Measurements from ENCODE around the gene ARHGAP12.

Gene ARHGAP12

DNA sequence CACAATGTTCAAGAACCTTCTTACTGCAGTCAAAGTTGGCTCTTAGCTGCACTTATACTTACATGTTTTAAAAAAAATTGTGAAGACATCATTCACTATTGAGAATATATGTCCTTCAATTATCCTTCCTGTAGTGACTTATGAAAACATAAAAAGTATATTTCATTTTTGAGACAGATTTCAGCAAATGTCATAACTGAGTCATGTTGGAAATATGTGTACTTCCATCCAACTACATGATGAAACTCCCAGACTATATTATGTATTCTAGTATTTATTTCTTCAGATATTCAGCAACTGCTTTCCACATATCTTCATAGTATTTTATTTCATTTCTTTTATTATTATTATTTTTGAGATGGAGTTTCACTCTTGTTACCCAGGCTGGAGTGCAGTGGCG is 160.2 kb downstream of the ARHGAP12 start:
- DNase-seq (ENCODE audit: low spot score) = no peak

DNA sequence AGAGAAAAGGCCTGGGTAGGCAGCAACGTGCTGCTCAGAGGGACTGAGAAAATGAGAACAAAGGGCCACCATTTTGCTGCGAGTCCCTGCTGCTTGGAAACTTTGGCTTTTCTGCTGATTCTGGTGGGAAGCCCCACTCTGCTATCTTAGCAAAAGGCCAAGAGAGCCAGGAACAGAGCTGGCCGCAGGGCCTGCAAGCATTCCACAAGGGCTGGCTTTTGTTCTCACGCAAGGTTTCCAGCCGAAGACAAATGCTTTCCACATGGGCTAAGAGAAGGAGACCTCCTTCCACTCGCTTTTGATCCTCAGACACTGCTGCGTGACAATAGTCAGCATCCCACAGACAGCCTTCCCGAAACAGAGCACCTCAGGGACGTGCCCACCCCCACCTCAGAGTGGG is 163.1 kb downstream of the ARHGAP12 start:
- no peak for DNase-seq (ENCODE audit: low spot score)

DNA sequence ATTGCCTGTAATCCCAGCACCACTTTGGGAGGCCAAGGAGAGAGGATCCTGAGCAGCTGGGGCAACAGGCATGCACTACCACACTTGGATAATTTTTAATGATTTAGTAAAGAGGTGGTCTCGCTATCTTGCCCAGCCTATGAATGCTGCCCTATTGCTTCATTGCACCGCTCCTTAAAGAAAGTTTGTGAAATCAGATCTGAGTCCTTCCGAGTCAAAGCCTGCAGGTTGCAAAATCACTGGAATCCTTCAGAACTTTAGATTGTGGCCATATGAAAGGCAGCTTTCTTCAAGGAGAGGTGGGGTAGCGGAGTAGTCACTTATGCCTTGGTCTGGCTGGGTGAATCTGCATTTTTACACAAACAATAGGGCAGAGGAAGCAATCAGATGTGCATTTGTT is 166.3 kb downstream of the ARHGAP12 start:
- DNase-seq (ENCODE audit: low spot score) = no peak

DNA sequence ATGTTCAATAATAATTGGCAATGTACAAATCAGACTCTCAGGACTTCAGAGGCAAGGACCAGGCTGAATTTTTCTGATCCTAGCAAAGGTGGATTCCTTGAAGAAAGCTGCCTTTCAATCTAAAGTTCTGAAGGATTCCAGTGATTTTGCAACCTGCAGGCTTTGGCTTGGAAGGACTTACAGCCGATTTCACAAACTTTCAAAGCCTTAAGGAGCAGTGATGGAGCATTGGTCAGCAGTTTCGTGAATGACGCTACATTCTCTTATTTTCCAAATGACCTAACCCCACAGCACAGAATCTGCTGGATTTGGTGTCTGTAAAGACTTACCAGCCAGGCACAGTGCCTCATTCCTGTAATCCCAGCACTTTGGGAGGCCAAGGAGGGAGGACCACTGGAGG is 167.5 kb downstream of the ARHGAP12 start:
- DNase-seq (ENCODE audit: low spot score) = no peak

DNA sequence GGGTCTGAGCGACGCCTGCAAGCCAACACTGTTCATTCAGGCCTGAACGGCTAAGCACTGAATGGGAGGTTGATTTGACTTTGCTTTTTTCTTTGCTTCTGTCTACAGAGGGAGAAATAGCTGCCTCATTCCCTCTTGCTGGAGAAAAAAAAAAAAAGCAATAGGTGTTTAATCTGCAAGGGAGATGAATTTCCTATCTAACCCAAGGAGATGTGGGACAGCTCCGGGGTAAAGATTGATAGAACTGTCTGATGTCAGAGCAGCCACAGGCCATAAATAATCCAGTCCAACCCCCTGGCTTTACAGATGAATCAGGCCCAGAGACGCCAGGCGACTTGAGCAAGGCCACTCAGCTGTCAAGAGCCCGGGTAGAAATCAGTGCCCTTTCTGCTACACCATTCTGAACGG is 168.0 kb downstream of the ARHGAP12 start:
- DNase-seq (ENCODE audit: low spot score) = no peak

DNA sequence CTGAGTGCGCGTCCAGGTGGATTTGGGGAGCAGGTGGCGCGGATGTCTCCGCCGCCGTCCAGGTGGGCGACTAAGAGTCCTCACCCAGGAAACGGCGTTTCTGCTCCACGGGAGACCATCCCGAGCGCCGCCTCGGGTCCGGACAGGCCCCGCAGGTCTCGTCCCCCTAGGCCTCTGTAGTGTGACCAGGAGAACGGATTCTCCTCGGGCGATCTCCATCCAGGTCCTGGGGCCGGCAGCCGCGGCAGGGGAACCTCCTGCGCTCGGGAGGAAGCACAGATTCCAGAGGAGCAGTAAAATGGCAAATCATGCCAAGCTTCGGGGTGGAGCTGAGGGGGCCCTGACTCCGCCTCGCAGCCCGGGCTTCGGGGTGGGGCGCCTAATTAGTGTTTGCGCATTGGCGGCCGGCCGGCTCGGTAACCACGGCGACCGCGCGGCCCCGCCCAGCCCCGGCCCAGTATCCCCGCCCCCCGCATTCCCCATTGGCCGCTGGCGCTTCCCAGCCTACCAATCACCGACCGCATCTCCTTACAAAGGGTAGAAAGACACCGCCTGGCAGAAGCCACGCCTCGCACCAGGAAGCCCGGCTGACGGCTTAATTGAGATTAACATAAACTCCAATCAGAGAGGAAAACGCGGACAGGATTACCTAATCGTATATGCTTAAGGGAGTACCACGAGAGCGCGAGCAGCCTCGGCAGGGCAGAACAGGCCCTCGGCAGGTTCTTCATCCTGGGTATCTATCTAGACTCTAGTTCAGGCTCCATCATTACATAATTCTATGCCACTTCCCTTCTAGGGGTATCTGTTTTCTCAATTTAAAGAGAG is 168.6 kb downstream of the ARHGAP12 start:
- DNase-seq (ENCODE audit: low spot score) = peak; percentile 83

DNA sequence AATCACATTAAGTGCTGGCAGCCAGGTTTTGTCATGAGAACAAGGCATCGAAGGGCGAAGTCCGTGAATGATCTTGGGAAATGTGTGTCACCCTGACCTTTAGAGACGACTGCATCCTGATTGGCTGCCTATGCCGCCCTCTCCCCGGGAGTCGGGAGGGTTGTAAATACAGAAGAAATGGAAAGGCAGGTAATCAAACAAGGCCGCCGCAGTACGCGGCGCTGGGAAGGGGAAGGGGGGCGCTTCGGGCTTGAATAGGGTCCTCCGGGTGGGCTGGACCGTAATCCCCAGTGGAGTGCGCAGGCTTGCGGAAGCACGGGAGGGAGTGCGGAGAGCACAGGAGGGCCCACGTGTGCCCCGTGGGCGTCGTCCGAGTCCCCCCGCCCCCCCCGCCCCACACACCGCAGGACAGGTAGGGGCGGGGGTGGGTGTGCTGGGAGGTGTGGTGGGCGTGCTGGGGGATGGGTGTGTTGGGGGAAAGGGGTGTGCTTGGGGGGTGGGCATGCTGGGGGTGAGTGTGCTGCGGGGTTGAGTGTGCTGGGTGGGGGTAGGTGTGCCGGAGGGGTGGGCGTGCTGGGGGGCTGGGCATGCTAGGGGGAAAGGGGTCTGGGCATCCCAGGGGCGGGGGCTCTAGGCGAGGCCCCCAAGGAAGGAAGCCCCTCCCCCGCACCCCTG is 169.4 kb downstream of the ARHGAP12 start:
- DNase-seq (ENCODE audit: low spot score) = no peak

DNA sequence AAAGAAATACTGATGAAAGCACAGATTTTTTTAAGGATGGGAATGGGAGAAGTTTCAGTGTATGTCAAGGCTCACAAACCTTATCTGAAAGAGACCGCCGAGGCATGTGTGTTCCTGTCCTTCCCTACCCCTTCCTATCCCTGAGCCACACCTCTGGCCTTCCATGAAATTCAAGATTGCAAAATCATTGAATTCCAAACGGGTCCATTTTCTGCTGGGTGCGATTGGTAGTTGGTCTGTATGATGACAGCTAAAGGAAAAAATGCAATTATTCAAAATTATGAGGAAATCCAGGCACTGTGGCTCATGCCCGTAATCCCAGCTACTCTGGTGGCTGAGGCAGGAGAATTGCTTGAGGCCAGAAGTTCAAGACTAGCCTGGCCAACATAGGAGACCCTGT is 170.1 kb downstream of the ARHGAP12 start:
- no peak for DNase-seq (ENCODE audit: low spot score)

DNA sequence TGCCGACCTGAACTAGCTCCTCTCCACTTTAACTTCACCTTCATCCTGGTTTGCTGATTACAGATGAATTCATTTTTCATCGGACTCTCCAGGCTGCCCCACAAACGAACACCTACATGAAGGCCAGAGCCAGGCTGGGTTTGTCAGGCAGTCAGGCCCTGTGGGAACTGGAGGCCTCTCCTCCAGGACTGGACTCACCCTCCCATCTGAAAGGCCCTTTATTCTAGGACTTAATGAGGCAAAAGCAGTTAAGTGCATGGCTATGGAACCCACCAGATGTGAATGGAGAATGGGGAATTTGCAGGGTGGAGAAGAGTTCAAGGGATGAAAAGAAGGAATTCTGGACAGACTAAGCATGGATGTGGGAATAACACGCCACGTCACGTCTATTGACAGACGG is 170.8 kb downstream of the ARHGAP12 start:
- DNase-seq (ENCODE audit: low spot score) = no peak

DNA sequence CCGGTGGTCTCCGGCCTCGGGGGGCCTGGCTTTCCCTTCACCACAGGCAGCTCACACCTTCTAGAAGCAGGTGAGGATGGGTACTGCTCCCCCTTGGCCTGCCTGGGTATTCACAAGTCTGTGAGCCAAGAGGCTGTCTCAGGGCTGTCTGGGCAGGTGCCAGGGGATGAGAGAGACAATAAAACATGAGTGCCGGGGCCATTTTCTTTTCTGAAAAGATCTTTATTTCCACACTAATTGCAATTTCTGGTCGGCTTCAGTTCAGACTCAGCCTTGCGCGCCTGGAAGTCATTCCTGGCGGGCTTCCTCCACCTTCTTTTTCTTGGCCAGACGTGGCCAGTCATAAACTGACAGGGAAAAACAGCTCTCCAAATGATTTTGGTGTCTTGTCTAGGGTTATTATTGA is 171.2 kb downstream of the ARHGAP12 start:
- DNase-seq (ENCODE audit: low spot score) = no peak

DNA sequence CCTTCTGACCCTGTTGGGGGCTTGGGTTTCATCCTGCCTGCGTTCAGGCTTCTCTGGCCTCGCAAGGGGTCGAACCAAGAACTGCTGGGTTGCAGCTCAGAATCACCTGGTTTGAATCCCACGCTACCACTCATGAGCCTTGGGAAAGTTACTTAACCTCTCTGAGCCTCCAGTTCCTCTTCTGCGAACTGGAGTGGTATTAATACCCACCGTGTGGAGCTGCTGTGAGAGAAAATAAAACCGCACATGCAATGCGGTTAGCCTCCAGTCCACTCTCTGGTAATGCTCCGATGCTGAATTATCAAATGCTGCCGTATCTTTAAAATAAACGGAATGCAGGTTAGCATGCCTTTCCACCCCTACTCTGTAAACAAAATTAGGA is 171.9 kb downstream of the ARHGAP12 start:
- DNase-seq (ENCODE audit: low spot score) = no peak

DNA sequence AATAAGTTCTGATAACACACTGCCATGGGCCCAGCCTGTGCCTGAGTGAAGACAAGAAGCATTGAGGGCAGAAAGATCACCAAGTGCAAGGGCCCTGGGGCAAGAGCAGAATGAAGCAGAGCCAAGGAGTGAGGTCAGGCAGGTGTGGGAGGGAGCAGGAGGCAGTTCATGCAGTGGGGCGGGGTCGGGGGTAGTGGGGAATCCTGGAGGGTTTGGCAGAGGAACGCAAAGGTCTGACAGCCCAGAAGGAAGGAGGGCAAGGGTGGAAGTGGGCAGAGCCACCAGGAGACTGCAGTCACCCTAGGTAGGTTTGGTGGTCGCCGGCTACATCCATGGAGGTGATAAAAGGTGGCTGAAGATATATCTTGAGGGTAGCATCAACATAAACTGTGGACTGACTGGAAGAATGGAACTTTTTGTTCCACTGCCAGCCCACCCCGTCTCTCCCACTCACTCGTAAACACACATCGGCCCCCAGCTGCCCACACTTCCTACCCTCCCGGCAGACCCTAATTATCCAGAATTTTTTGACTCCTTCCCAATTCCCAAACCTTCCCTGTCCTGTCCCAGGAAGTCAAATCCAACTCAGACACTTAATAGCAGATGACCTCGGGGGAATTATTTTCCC is 172.4 kb downstream of the ARHGAP12 start:
- DNase-seq (ENCODE audit: low spot score) = no peak

Measured in hematopoietic multipotent progenitor cell treated with erythropoietin and hydrocortisone succinate and interleukin-3 and kit ligand, for 15 days (in vitro differentiated cells).